ENCODE results near the gene KASH5.

DNA sequence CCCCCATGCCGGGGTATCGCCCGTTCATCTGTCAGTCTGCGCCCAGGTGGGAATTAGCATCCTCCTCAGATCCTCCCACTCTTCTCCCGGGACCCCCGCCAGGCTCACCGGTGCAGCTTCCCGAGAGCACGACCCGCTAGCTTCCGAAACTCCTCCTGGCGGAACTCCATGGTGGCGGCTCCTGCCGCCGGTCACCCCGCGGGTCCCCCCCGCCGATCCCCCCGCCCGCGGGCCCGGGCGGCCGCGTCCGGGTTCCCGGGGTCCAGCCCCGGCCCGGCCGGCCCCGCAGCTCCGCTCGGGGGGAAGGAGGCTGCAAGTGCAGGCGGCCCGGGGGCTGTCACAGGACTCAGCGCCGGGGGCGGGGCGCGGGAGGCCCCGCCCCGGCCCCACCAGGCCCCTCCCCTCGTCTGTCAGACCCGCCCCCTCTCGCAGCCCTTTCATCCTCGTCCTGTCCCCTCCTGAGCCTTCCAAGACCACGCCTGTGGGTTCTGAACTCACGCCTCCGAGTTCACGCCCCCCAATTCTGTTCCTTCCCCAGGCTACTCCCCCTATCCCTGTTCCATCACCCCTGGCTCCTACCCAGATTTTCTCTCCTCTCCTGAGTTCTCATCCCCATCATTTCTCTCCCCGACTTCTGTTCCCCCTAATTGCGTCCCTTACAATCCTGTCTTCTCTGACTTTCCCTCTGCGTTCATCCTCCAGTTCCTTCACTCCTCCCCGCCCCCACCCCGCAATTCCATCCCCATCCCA is 53.3 kb downstream of the KASH5 start, which contains the start of gene SLC17A7:
- TF ChIP-seq, protein P1, sequence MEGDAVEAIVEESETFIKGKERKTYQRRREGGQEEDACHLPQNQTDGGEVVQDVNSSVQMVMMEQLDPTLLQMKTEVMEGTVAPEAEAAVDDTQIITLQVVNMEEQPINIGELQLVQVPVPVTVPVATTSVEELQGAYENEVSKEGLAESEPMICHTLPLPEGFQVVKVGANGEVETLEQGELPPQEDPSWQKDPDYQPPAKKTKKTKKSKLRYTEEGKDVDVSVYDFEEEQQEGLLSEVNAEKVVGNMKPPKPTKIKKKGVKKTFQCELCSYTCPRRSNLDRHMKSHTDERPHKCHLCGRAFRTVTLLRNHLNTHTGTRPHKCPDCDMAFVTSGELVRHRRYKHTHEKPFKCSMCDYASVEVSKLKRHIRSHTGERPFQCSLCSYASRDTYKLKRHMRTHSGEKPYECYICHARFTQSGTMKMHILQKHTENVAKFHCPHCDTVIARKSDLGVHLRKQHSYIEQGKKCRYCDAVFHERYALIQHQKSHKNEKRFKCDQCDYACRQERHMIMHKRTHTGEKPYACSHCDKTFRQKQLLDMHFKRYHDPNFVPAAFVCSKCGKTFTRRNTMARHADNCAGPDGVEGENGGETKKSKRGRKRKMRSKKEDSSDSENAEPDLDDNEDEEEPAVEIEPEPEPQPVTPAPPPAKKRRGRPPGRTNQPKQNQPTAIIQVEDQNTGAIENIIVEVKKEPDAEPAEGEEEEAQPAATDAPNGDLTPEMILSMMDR (IDR thresholded peaks at IDR 0.05), result no peak
- TF ChIP-seq EP300 (IDR thresholded peaks at IDR 0.05) (no peak), POLR2A (IDR thresholded peaks at IDR 0.05) (no peak)

Measured in ovary (tissue), 3 donors.